Hippocampal formation (tissue), 2 donors: ENCODE results near the gene ARHGAP33.
"Not testable (repeated sequence)": the region's sequence is repeated elsewhere in the genome, so short reads cannot be mapped to it uniquely, and the experiment has no call there.

Experiments used
- DNase-seq, 2 donors: peaks; one replicate each; lab custom pipeline; 2025; lab: John Stamatoyannopoulos, UW

ARHGAP33 gene

GRCh38 chr19:35795564-35795963 is 20.2 kb downstream of the ARHGAP33 start:
- DNase-seq, result not testable (repeated sequence)

- no peak for DNase-seq
These were observed 21.5 kb downstream of the ARHGAP33 start for GRCh38 chr19:35796645-35797542.

GRCh38 chr19:35797663-35798062 is 22.3 kb downstream of the ARHGAP33 start:
- peak in 1 of 2 donors; percentile 7 for DNase-seq

GRCh38 chr19:35801828-35802227 is 26.5 kb downstream of the ARHGAP33 start:
- DNase-seq, result no peak

- DNase-seq, result no peak
These were observed 30.2 kb downstream of the ARHGAP33 start for GRCh38 chr19:35805526-35806102.

- no peak for DNase-seq
These were observed 31.2 kb downstream of the ARHGAP33 start for GRCh38 chr19:35806597-35806996.

- no peak for DNase-seq
These were observed 32.3 kb downstream of the ARHGAP33 start for GRCh38 chr19:35807633-35808032.

- DNase-seq, result no peak
These were observed 36.2 kb downstream of the ARHGAP33 start for GRCh38 chr19:35811317-35812219.

GRCh38 chr19:35812220-35813042 is 37.1 kb downstream of the ARHGAP33 start, which contains the start of gene PRODH2:
Gene PRODH2 (minus strand): TSS chr19:35812845. CDS start chr19:35812805, 40 bp downstream.
- DNase-seq, result no peak

GRCh38 chr19:35813043-35813890 is 37.9 kb downstream of the ARHGAP33 start:
- DNase-seq, result no peak

- DNase-seq, result no peak
These were observed 40.9 kb downstream of the ARHGAP33 start for GRCh38 chr19:35816262-35816661.

- DNase-seq, result no peak
These were observed 41.5 kb downstream of the ARHGAP33 start for GRCh38 chr19:35816846-35817245.

- DNase-seq, result no peak
These were observed 43.1 kb downstream of the ARHGAP33 start for GRCh38 chr19:35818445-35818844.

GRCh38 chr19:35822579-35822978 is 47.2 kb downstream of the ARHGAP33 start:
- DNase-seq, result no peak

- DNase-seq, result no peak
These were observed 48.8 kb downstream of the ARHGAP33 start for GRCh38 chr19:35824150-35824549.

GRCh38 chr19:35828692-35829301 is 53.4 kb downstream of the ARHGAP33 start:
- DNase-seq, result peak; percentile 0 to 13

- no peak for DNase-seq
These were observed 55.6 kb downstream of the ARHGAP33 start for GRCh38 chr19:35830986-35831385.

- no peak for DNase-seq
These were observed 56.7 kb downstream of the ARHGAP33 start for GRCh38 chr19:35832054-35832453.

GRCh38 chr19:35833972-35834371 is 58.6 kb downstream of the ARHGAP33 start:
- DNase-seq, result no peak

GRCh38 chr19:35836096-35836495 is 60.7 kb downstream of the ARHGAP33 start:
- not testable (repeated sequence) for DNase-seq
